Chondrocyte (in vitro differentiated cells): ENCODE results near the gene ATP6V0C. TPM values are rescaled to one million over a fixed set of nuclear protein-coding genes. Genes with fewer than 3 reads are reported as not detected.

Source experiments
- DNase-seq: peaks from one replicate; pipeline ENCODE4 v3.0.0; 2021; ENCODE audit warnings: mixed read lengths, low spot score
- H3K27ac Mint-ChIP-seq: one replicate; pipeline ENCODE4 v1.8.0; 2021; ENCODE audit warnings: mild to moderate bottlenecking, moderate library complexity, mixed read lengths; ENCODE audit not compliant: unreplicated experiment
- H3K27me3 Mint-ChIP-seq: 2 replicates; pipeline ENCODE4 v1.8.0; 2021; ENCODE audit warnings: low read depth, mixed read lengths
- H3K36me3 Mint-ChIP-seq: 2 replicates; pipeline ENCODE4 v1.8.0; 2021; ENCODE audit warnings: low read depth, mixed read lengths
- H3K4me1 Mint-ChIP-seq: 2 replicates; pipeline ENCODE4 v1.8.0; 2021; ENCODE audit warnings: low read depth, mild to moderate bottlenecking, mixed read lengths
- H3K4me3 Mint-ChIP-seq: one replicate; pipeline ENCODE4 v1.8.0; 2021; ENCODE audit warnings: mild to moderate bottlenecking, moderate library complexity, mixed read lengths; ENCODE audit not compliant: unreplicated experiment
- H3K9me3 Mint-ChIP-seq: 2 replicates; pipeline ENCODE4 v1.8.0; 2021; ENCODE audit warnings: low read depth, mixed read lengths
- CTCF ChIP-seq: fragments of 200-600 bp; sonication (generic); IDR thresholded peaks from 2 replicates; pipeline ENCODE4 v1.5.0; 2021; ENCODE audit warnings: antibody characterized with exemption, mild to moderate bottlenecking, moderate library complexity
- total RNA-seq: library from RNA; stranded (reverse); gene quantifications from 3 replicates; pipeline ENCODE4 v1.2.1, GENCODE V29; 2021

Gene ATP6V0C
- total RNA-seq, 1 donor from 2014 or later, result 200 TPM

GRCh38 chr16:2516391-2517240 lies 2.9 kb downstream of the ATP6V0C start:
- no peaks in the 10 kb centered on the region for H3K27me3 Mint-ChIP-seq
- TF ChIP-seq CTCF, result no peak
- peak overlapping the region; percentile 95 for H3K27ac Mint-ChIP-seq
- peaks cover 6% of the 10 kb centered on the region for H3K36me3 Mint-ChIP-seq
- peaks cover 58% of the 10 kb centered on the region for H3K4me1 Mint-ChIP-seq
- DNase-seq, result no peak
- H3K4me3 Mint-ChIP-seq, result peak overlapping the region; percentile 57
- no peaks in the 10 kb centered on the region for H3K9me3 Mint-ChIP-seq

- peaks cover 6% of the 10 kb centered on the region for H3K36me3 Mint-ChIP-seq
- H3K4me1 Mint-ChIP-seq, result peaks cover 54% of the 10 kb centered on the region
- H3K27me3 Mint-ChIP-seq, result no peaks in the 10 kb centered on the region
- peak overlapping the region; percentile 81 for H3K27ac Mint-ChIP-seq
- H3K4me3 Mint-ChIP-seq, result no peak overlapping the region
- DNase-seq, result no peak
- no peaks in the 10 kb centered on the region for H3K9me3 Mint-ChIP-seq
- no peak for TF ChIP-seq CTCF
These were observed 4.3 kb downstream of the ATP6V0C start for GRCh38 chr16:2517954-2518605.

GRCh38 chr16:2518823-2519710 lies 5.3 kb downstream of the ATP6V0C start:
- Mint-ChIP-seq H3K9me3 (no peaks in the 10 kb centered on the region), H3K4me1 (peaks cover 51% of the 10 kb centered on the region), H3K4me3 (peak overlapping the region; percentile 71), H3K36me3 (peaks cover 8% of the 10 kb centered on the region), H3K27ac (peak overlapping the region; percentile 98), H3K27me3 (no peaks in the 10 kb centered on the region)
- peak; percentile 91 for DNase-seq
- no peak for TF ChIP-seq CTCF

- Mint-ChIP-seq H3K4me1 (peaks cover 51% of the 10 kb centered on the region), H3K27ac (peak overlapping the region; percentile 98), H3K36me3 (peaks cover 12% of the 10 kb centered on the region), H3K27me3 (no peaks in the 10 kb centered on the region), H3K9me3 (no peaks in the 10 kb centered on the region), H3K4me3 (peak overlapping the region; percentile 71)
- no peak for DNase-seq
- TF ChIP-seq CTCF, result no peak
These were observed 5.9 kb downstream of the ATP6V0C start for GRCh38 chr16:2519711-2520080.
